ENCODE results near the gene OPRL1. TPM values are rescaled to one million over a fixed set of nuclear protein-coding genes. Genes with fewer than 3 reads are reported as not detected.

The OPRL1 gene
- total and polyA plus RNA-seq, 2 of the 8 experiments (the other 6 are each of a cell fraction or from before 2014, with no cell fraction given) = 0.63 to 0.98 TPM

GRCh38 chr20:64036346-64037198, 43.3 kb upstream of the OPRL1 start:
- Histone ChIP-seq H3K27ac (ENCODE audit: low read depth, low read length) (0 out of 2 replicates have a peak overlapping the region, but pooled peaks have one; percentile 19), H2BK120ac (replicated peaks; ENCODE audit: low read depth, low read length) (no peak overlapping the region), H3K14ac (ENCODE audit: insufficient read length) (no peak overlapping the region), H3K36me3 (ENCODE audit: control insufficient read depth in 2 of 4, insufficient read depth in 4 of 4, low read length in 3 of 4) (peaks cover 4 to 11% (median 7%) of the 10 kb centered on the region in 4 experiments; a peak in 5 of 8 replicates), H3K23me2 (ENCODE audit: low read depth, low read length) (peaks cover 3% of the 10 kb centered on the region; the same call in 1 of the 2 replicates), H4K91ac (replicated peaks; ENCODE audit: insufficient read length, low read length) (peak overlapping the region; percentile 42), H3K79me1 (ENCODE audit: low read depth, low read length) (no peaks in the 10 kb centered on the region; the same call in 1 of the 2 replicates), H3K4ac (replicated peaks; ENCODE audit: insufficient read length, low read depth, low read length) (no peak overlapping the region), H2AFZ (ENCODE audit: low read length) (no peak overlapping the region), H2BK20ac (ENCODE audit: low read length) (peak overlapping the region; percentile 61; the same call in 1 of the 2 replicates), H3K9ac (replicated peaks in 1 of 4; ENCODE audit: extremely low read depth in 1 of 4, low read depth in 3 of 4, low read length in 3 of 4) (no peak overlapping the region), H3K4me3 (ENCODE audit: extremely low read depth in 1 of 4, insufficient read depth in 2 of 4, low read depth in 3 of 4, low read length in 4 of 4) (no peak overlapping the region), H2BK12ac (ENCODE audit: low read depth, low read length) (0 out of 2 replicates have a peak overlapping the region, but pooled peaks have one; percentile 60), H4K8ac (ENCODE audit: extremely low read depth, insufficient read depth, low read length) (no peak overlapping the region), H3K79me2 (ENCODE audit: control insufficient read depth in 1 of 2, insufficient read depth in 2 of 2, low read length in 2 of 2) (no peaks in the 10 kb centered on the region), H2BK15ac (ENCODE audit: low read length) (no peak overlapping the region), H4K20me1 (replicated peaks in 1 of 2; ENCODE audit: control insufficient read depth in 1 of 2, insufficient read depth in 2 of 2, low read length in 2 of 2) (peaks cover 0 to 3% of the 10 kb centered on the region in 2 experiments), H3K9me3 (ENCODE audit: insufficient read depth in 2 of 2, low read depth in 1 of 2, low read length in 1 of 2) (no peaks in the 10 kb centered on the region), H3K4me1 (replicated peaks in 1 of 4; ENCODE audit: control insufficient read depth in 3 of 4, insufficient read depth in 4 of 4, low read length in 3 of 4) (peaks cover 0 to 19% (median 15%) of the 10 kb centered on the region in 4 experiments; a peak in 6 of 7 replicates), H3K56ac (replicated peaks; ENCODE audit: insufficient read length, low read depth, low read length) (no peak overlapping the region), H3K18ac (ENCODE audit: extremely low read depth, low read length) (peak overlapping the region; percentile 83; the same call in 1 of the 2 replicates), H3K27me3 (replicated peaks in 1 of 4; ENCODE audit: control insufficient read depth in 3 of 4, extremely low read depth in 1 of 4, insufficient read depth in 3 of 4, low read length in 3 of 4) (peaks cover 12 to 41% (median 33%) of the 10 kb centered on the region in 4 experiments), H2AK5ac (ENCODE audit: low read depth, low read length) (peak overlapping the region; percentile 39; the same call in 1 of the 2 replicates), H4K5ac (ENCODE audit: insufficient read length, low read depth, low read length) (peak overlapping the region; percentile 47), H3K23ac (ENCODE audit: insufficient read length) (no peak overlapping the region), H3K4me2 (ENCODE audit: insufficient read depth in 1 of 2, low read depth in 2 of 2, low read length in 2 of 2) (peak overlapping the region in 1 of 2 experiments; percentile 14; a peak in 2 of 4 replicates), H2BK5ac (ENCODE audit: low read depth, low read length) (peak overlapping the region; percentile 84)
- ChIA-PET POLR2A (ENCODE audit: partially characterized antibody) (interaction anchor here (1.0 to 1.9 kb wide), 8 partner anchors 9 to 54 kb away, joined by 3 to 8 read pairs (median 4); partner anchors contain the start of gene TCEA2), CTCF (ENCODE audit: partially characterized antibody) (interaction anchor here (1.0 to 7.3 kb wide), 13 partner anchors 9 to 105 kb away, joined by 3 to 73 read pairs (median 3); partner anchors contain the start of genes LKAAEAR1, PRPF6 and TCEA2)
- 79% methylated on average over 12 of the region's 17 CpGs; no CpG with 5 or more reads in 1 of the 2 experiments for WGBS, 2 experiments (ENCODE audit: extremely low coverage in 1 of 2, insufficient coverage in 1 of 2, insufficient read length in 1 of 2, insufficient replicate concordance in 2 of 2, low coverage in 1 of 2, low lambda C conversion rate in 2 of 2, missing lambda C conversion rate in 1 of 2)
- DNase-seq (ENCODE audit: low read depth in 1 of 2, low spot score in 2 of 2) (no peak), FAIRE-seq (no peak)
- TF ChIP-seq GABPA (IDR thresholded peaks at IDR 0.05; ENCODE audit: borderline replicate concordance, insufficient read depth, low read length) (no peak), SP1 (IDR thresholded peaks at IDR 0.05; ENCODE audit: low read depth, low read length) (no peak), TEAD4 (IDR thresholded peaks at IDR 0.05; ENCODE audit: low read depth, low read length) (no peak), SP2 (IDR thresholded peaks at IDR 0.05; ENCODE audit: low read length) (no peak), RFX5 (IDR thresholded peaks at IDR 0.05; ENCODE audit: borderline replicate concordance, low read depth, low read length) (no peak), FOSL1 (IDR thresholded peaks at IDR 0.05; ENCODE audit: insufficient read depth, low read depth, low read length) (no peak), NANOG (IDR thresholded peaks at IDR 0.05; ENCODE audit: insufficient read depth, low read depth, low read length, poor library complexity, severe bottlenecking) (no peak)
